H1 (cell line): ENCODE results near the gene NEURL1. TPM values are rescaled to one million over a fixed set of nuclear protein-coding genes. Genes with fewer than 3 reads are reported as not detected.

Experiments
- CBX5 ChIP-seq: fragments of 300-800, 300-1000 bp; sonication (generic); IDR thresholded peaks from 2 replicates; pipeline ENCODE4 v1.7.1; 2016; ENCODE audit warnings: antibody characterized with exemption, low read length, low read depth
- CHD7 ChIP-seq: fragments of 300-600 bp; sonication (generic); IDR thresholded peaks from 2 replicates; pipeline ENCODE4 v1.7.1; 2012; ENCODE audit warnings: low read length, moderate library complexity, mild to moderate bottlenecking, inconsistent platforms; ENCODE audit not compliant: insufficient replicate concordance
- EP300 ChIP-seq, 2 experiments: IDR thresholded peaks; 1 replicate in 1 of 2; 2 replicates in 1 of 2; pipeline ENCODE4 v1.6.1; 2011 to 2012; ENCODE audit warnings: low read depth in 2 of 2, low read length in 2 of 2, mild to moderate bottlenecking in 2 of 2, borderline replicate concordance in 1 of 2, inconsistent platforms in 1 of 2, moderate library complexity in 1 of 2
- KDM1A ChIP-seq: fragments of 200-600, 300-600 bp; sonication (generic); IDR thresholded peaks from 2 replicates; pipeline ENCODE4 v1.7.1; 2016; ENCODE audit warnings: mild to moderate bottlenecking, low read length, borderline replicate concordance
- NRF1 ChIP-seq: IDR thresholded peaks from 2 replicates; pipeline ENCODE4 v1.6.1; 2011; ENCODE audit warnings: mild to moderate bottlenecking, low read depth, low read length, improper control_type of control experiment
- POLR2A ChIP-seq, 2 experiments: IDR thresholded peaks; 1 replicate in 1 of 2; 2 replicates in 1 of 2; pipeline ENCODE4 v1.6.1; 2011; ENCODE audit warnings: low read depth in 2 of 2, low read length in 2 of 2, mild to moderate bottlenecking in 2 of 2; ENCODE audit errors: control extremely low read depth in 1 of 2
- POLR2AphosphoS5 ChIP-seq: IDR thresholded peaks from 2 replicates; pipeline ENCODE4 v1.6.1; 2011; ENCODE audit warnings: low read depth, low read length
- RFX5 ChIP-seq: IDR thresholded peaks from 2 replicates; pipeline ENCODE4 v1.6.1; 2011; ENCODE audit warnings: low read depth, low read length, improper control_type of control experiment, borderline replicate concordance
- RNF2 ChIP-seq: fragments of 200-900, 300-1000 bp; sonication (generic); IDR thresholded peaks from 2 replicates; pipeline ENCODE4 v1.7.1; 2016; ENCODE audit warnings: borderline replicate concordance, low read depth, mild to moderate bottlenecking, antibody characterized with exemption, low read length; ENCODE audit not compliant: poor library complexity, severe bottlenecking; ENCODE audit errors: missing control alignments
- SIRT6 ChIP-seq: IDR thresholded peaks from one replicate; pipeline ENCODE4 v1.7.1; 2012; ENCODE audit warnings: low read length, inconsistent platforms
- TBP ChIP-seq: IDR thresholded peaks from 2 replicates; pipeline ENCODE4 v1.6.1; 2011; ENCODE audit warnings: low read depth, low read length, improper control_type of control experiment
- polyA plus RNA-seq, 7 experiments: library from polyadenylated mRNA; depleted of rRNA in 3 of 7; stranded (reverse) in 5 of 7; unstranded in 2 of 7; fragments of >200 nt in 5 of 7; fragments of 200-250 nt in 2 of 7; gene quantifications; 1 replicate in 5 of 7; 2 replicates in 1 of 7; 4 replicates in 1 of 7; pipeline versions ENCODE4 v1.2.1 to v1.2.3, GENCODE V29; 2011 to 2013; ENCODE audit warnings: missing spikeins in 2 of 7, mixed read lengths in 2 of 7
- total RNA-seq: library from RNA; stranded (reverse); fragmentation: NEBNext Ultra II Directional; extraction: Animal tissue kit (Norgen Biotek cat#: 25700); gene quantifications from 2 replicates; pipeline ENCODE4 v1.2.1, GENCODE V29; 2021

The NEURL1 gene
- total and polyA plus RNA-seq, 2 of the 8 experiments (the other 6 are each of a cell fraction or from before 2014, with no cell fraction given), result 0.54 to 0.58 TPM

- no peak for TF ChIP-seq CHD7
- no peak for TF ChIP-seq CBX5
- no peak for TF ChIP-seq EP300 (IDR thresholded peaks at IDR 0.05; ENCODE audit: borderline replicate concordance in 1 of 2, low read depth in 2 of 2, low read length in 2 of 2)
- no peak for TF ChIP-seq POLR2AphosphoS5
- no peak for TF ChIP-seq NRF1
- no peak for TF ChIP-seq POLR2A (IDR thresholded peaks at IDR 0.05; ENCODE audit: control extremely low read depth in 1 of 2, low read depth in 2 of 2, low read length in 2 of 2)
- no peak for TF ChIP-seq TBP
- no peak for TF ChIP-seq RNF2
- no peak for TF ChIP-seq KDM1A
- no peak for TF ChIP-seq SIRT6
- TF ChIP-seq RFX5, result no peak
Observed at GRCh38 chr10:103506061-103506460, 12.6 kb downstream of the NEURL1 start (continued).
